Spinal cord (tissue), 10 donors: ENCODE data around the gene CUX1. TPM values are rescaled to one million over a fixed set of nuclear protein-coding genes. Genes with fewer than 3 reads are reported as not detected.

Experiments
- DNase-seq, 6 donors: peaks; one replicate each; pipeline versions ENCODE4 v3.0.0 to v3.0.0-alpha.2; 2013 to 2015; ENCODE audit warnings: low spot score in 6 of 6, low read depth in 4 of 6
- H3K27ac ChIP-seq: one replicate; pipeline ENCODE4 v1.5.1; 2013; ENCODE audit warnings: low read depth, low read length, control low read depth
- H3K27me3 ChIP-seq: one replicate; pipeline ENCODE4 v1.6.1; 2013; ENCODE audit warnings: low read length; ENCODE audit not compliant: control insufficient read depth, insufficient read depth
- H3K36me3 ChIP-seq: one replicate; pipeline ENCODE4 v1.6.1; 2013; ENCODE audit warnings: low read length; ENCODE audit not compliant: control insufficient read depth, insufficient read depth
- H3K4me1 ChIP-seq: one replicate; pipeline ENCODE4 v1.6.1; 2013; ENCODE audit warnings: low read length; ENCODE audit not compliant: control insufficient read depth, insufficient read depth
- H3K4me3 ChIP-seq: one replicate; pipeline ENCODE4 v1.5.1; 2013; ENCODE audit warnings: low read depth, low read length, control low read depth
- H3K9me3 ChIP-seq: one replicate; pipeline ENCODE4 v1.6.1; 2013; ENCODE audit warnings: low read length; ENCODE audit not compliant: control insufficient read depth, insufficient read depth
- WGBS: methylation state at CpG from one replicate; pipeline ENCODE4 v1.1.5; 2013; ENCODE audit warnings: missing lambda C conversion rate; ENCODE audit not compliant: insufficient coverage; 5-methylcytosine and 5-hydroxymethylcytosine counted together
- polyA plus RNA-seq, 2 donors: library from polyadenylated mRNA; unstranded; fragments of 120-200 nt; gene quantifications; one replicate each; pipeline ENCODE4 v1.2.1, GENCODE V29; 2013; ENCODE audit not compliant: insufficient read length in 2 of 2
- total RNA-seq, 2 donors: library from RNA; depleted of rRNA in 1 of 2; stranded (reverse); fragments of 120-200 nt in 1 of 2; fragments of >200 nt in 1 of 2; gene quantifications; one replicate each; pipeline versions ENCODE4 v1.2.3 to v1.2.4, GENCODE V29; 2013 to 2014
- donor health status: healthy.

The CUX1 gene
- total and polyA plus RNA-seq, 4 donors: 45.1 to 111 (median 76.1) TPM

- DNase-seq: no peak
- Histone ChIP-seq H3K9me3 (no peaks in the 10 kb centered on the region), H3K27me3 (no peaks in the 10 kb centered on the region), H3K27ac (no peak overlapping the region), H3K36me3 (peaks cover 34% of the 10 kb centered on the region), H3K4me3 (no peak overlapping the region), H3K4me1 (peaks cover 22% of the 10 kb centered on the region)
- WGBS: 87% methylated on average over 6 of the region's 6 CpGs
Observed at GRCh38 chr7:102117743-102118142, 300.3 kb downstream of the CUX1 start.

GRCh38 chr7:102119213-102119651, 301.8 kb downstream of the CUX1 start:
- H3K36me3 ChIP-seq: peaks cover 32% of the 10 kb centered on the region
- no peaks in the 10 kb centered on the region for H3K27me3 ChIP-seq
- H3K9me3 ChIP-seq: no peaks in the 10 kb centered on the region
- 47% methylated on average over 12 of the region's 14 CpGs for WGBS
- peak in 4 of 6 donors; percentile 25 to 78 (median 53) for DNase-seq
- peak overlapping the region; percentile 82 for H3K27ac ChIP-seq
- H3K4me1 ChIP-seq: peaks cover 22% of the 10 kb centered on the region
- no peak overlapping the region for H3K4me3 ChIP-seq

- no peaks in the 10 kb centered on the region for H3K27me3 ChIP-seq
- no peaks in the 10 kb centered on the region for H3K9me3 ChIP-seq
- H3K36me3 ChIP-seq: peaks cover 28% of the 10 kb centered on the region
- no peak overlapping the region for H3K4me3 ChIP-seq
- peaks cover 22% of the 10 kb centered on the region for H3K4me1 ChIP-seq
- DNase-seq: peak in 2 of 6 donors; percentile 8 to 48
- 80% methylated on average over 7 of the region's 7 CpGs for WGBS
- peak overlapping the region; percentile 9 for H3K27ac ChIP-seq
Observed at GRCh38 chr7:102119925-102120324, 302.5 kb downstream of the CUX1 start.

- H3K4me3 ChIP-seq: no peak overlapping the region
- no peak for DNase-seq
- H3K27ac ChIP-seq: no peak overlapping the region
- H3K36me3 ChIP-seq: peaks cover 24% of the 10 kb centered on the region
- no peaks in the 10 kb centered on the region for H3K9me3 ChIP-seq
- no CpG with 5 or more reads among the region's 5 CpGs for WGBS
- no peaks in the 10 kb centered on the region for H3K27me3 ChIP-seq
- peaks cover 24% of the 10 kb centered on the region for H3K4me1 ChIP-seq
Observed at GRCh38 chr7:102120666-102121195, 303.3 kb downstream of the CUX1 start.

GRCh38 chr7:102122026-102122425, 304.6 kb downstream of the CUX1 start:
- Histone ChIP-seq H3K27ac (peak overlapping the region; percentile 15), H3K4me1 (peaks cover 24% of the 10 kb centered on the region), H3K9me3 (no peaks in the 10 kb centered on the region), H3K4me3 (no peak overlapping the region), H3K27me3 (no peaks in the 10 kb centered on the region), H3K36me3 (peaks cover 12% of the 10 kb centered on the region)
- WGBS: 100% methylated on average over 1 of the region's 3 CpGs
- DNase-seq: peak in 1 of 6 donors; percentile 59

GRCh38 chr7:102125127-102125596, 307.7 kb downstream of the CUX1 start:
- no peak for DNase-seq
- H3K27ac ChIP-seq: no peak overlapping the region
- WGBS: 75% methylated on average over 13 of the region's 17 CpGs
- peaks cover 14% of the 10 kb centered on the region for H3K4me1 ChIP-seq
- no peaks in the 10 kb centered on the region for H3K27me3 ChIP-seq
- peaks cover 6% of the 10 kb centered on the region for H3K36me3 ChIP-seq
- H3K9me3 ChIP-seq: no peaks in the 10 kb centered on the region
- H3K4me3 ChIP-seq: no peak overlapping the region

GRCh38 chr7:102128303-102128702, 310.9 kb downstream of the CUX1 start:
- no peak overlapping the region for H3K4me3 ChIP-seq
- DNase-seq: no peak
- peaks cover 6% of the 10 kb centered on the region for H3K36me3 ChIP-seq
- H3K4me1 ChIP-seq: peaks cover 7% of the 10 kb centered on the region
- H3K27me3 ChIP-seq: no peaks in the 10 kb centered on the region
- H3K27ac ChIP-seq: no peak overlapping the region
- H3K9me3 ChIP-seq: no peaks in the 10 kb centered on the region
- 91% methylated on average over 11 of the region's 11 CpGs for WGBS

GRCh38 chr7:102129636-102130370, 312.4 kb downstream of the CUX1 start:
- DNase-seq: peak in 2 of 6 donors; percentile 54 to 91
- no peak overlapping the region for H3K4me3 ChIP-seq

GRCh38 chr7:102132209-102132752, 314.9 kb downstream of the CUX1 start:
- Histone ChIP-seq H3K36me3 (peaks cover 6% of the 10 kb centered on the region), H3K4me1 (peaks cover 5% of the 10 kb centered on the region), H3K27me3 (no peaks in the 10 kb centered on the region), H3K27ac (no peak overlapping the region), H3K9me3 (no peaks in the 10 kb centered on the region), H3K4me3 (no peak overlapping the region)
- WGBS: 92% methylated on average over 4 of the region's 18 CpGs
- no peak for DNase-seq

More at GRCh38 chr7:102129636-102130370, 312.4 kb downstream of the CUX1 start:
- Histone ChIP-seq H3K4me1 (peaks cover 7% of the 10 kb centered on the region), H3K27me3 (no peaks in the 10 kb centered on the region), H3K27ac (no peak overlapping the region), H3K9me3 (no peaks in the 10 kb centered on the region), H3K36me3 (peaks cover 6% of the 10 kb centered on the region)
- whole genome bisulfite sequencing: 20% methylated on average over 13 of the region's 15 CpGs
